WTC11 (cell line): ENCODE results near the gene ITGAE. TPM values are rescaled to one million over a fixed set of nuclear protein-coding genes. Genes with fewer than 3 reads are reported as not detected.

Experiments
- AFF4 ChIP-seq: sonication (generic); formaldehyde crosslinking; IDR thresholded peaks from 2 replicates; pipeline ENCODE4 v1.8.1; 2023; ENCODE audit warnings: mild to moderate bottlenecking, missing genetic modification reagents, borderline replicate concordance
- FOXK1 ChIP-seq: sonication (generic); formaldehyde crosslinking; IDR thresholded peaks from 2 replicates; pipeline ENCODE4 v1.8.0; 2022; ENCODE audit warnings: mild to moderate bottlenecking, moderate library complexity, missing genetic modification reagents
- GABPB1 ChIP-seq: sonication (generic); formaldehyde crosslinking; IDR thresholded peaks from 2 replicates; pipeline ENCODE4 v1.8.1; 2023; ENCODE audit warnings: mild to moderate bottlenecking, missing genetic modification reagents
- JAZF1 ChIP-seq: fragments of 250-450 bp; sonication (Bioruptor Pico); IDR thresholded peaks from 2 replicates; pipeline ENCODE4 v1.9.0; 2021; ENCODE audit warnings: moderate library complexity, mild to moderate bottlenecking, inconsistent platforms
- MAX ChIP-seq: sonication (generic); formaldehyde crosslinking; IDR thresholded peaks from 2 replicates; pipeline ENCODE4 v1.8.0; 2022; ENCODE audit warnings: mild to moderate bottlenecking, missing genetic modification reagents
- MXD4 ChIP-seq: fragments of 250-450 bp; sonication (Bioruptor Pico); IDR thresholded peaks from 2 replicates; pipeline ENCODE4 v1.8.0; 2021; ENCODE audit warnings: mild to moderate bottlenecking, moderate library complexity, borderline replicate concordance
- MYBL2 ChIP-seq: sonication (generic); formaldehyde crosslinking; IDR thresholded peaks from 2 replicates; pipeline ENCODE4 v1.8.1; 2023; ENCODE audit warnings: mild to moderate bottlenecking, moderate library complexity, missing genetic modification reagents
- NR3C1 ChIP-seq: sonication (generic); formaldehyde crosslinking; conservative IDR thresholded peaks from 2 replicates; pipeline ENCODE4 v1.8.1; 2023; ENCODE audit warnings: low read depth, mild to moderate bottlenecking, missing genetic modification reagents
- RORB ChIP-seq: fragments of 250-450 bp; sonication (Bioruptor Pico); IDR thresholded peaks from 2 replicates; pipeline ENCODE4 v1.9.0; 2021; ENCODE audit warnings: mild to moderate bottlenecking
- SOX15 ChIP-seq: fragments of 250-450 bp; sonication (Bioruptor Pico); IDR thresholded peaks from 2 replicates; pipeline ENCODE4 v1.9.0; 2021; ENCODE audit warnings: mild to moderate bottlenecking
- STAT6 ChIP-seq: sonication (generic); formaldehyde crosslinking; conservative IDR thresholded peaks from 2 replicates; pipeline ENCODE4 v1.8.1; 2023; ENCODE audit warnings: mild to moderate bottlenecking, low read depth, missing genetic modification reagents, moderate library complexity
- ZNF281 ChIP-seq: sonication (generic); formaldehyde crosslinking; IDR thresholded peaks from 2 replicates; pipeline ENCODE4 v1.8.0; 2023; ENCODE audit warnings: mild to moderate bottlenecking, missing genetic modification reagents
- ZNF317 ChIP-seq: sonication (generic); formaldehyde crosslinking; IDR thresholded peaks from 2 replicates; pipeline ENCODE4 v1.8.1; 2023; ENCODE audit warnings: low read depth, mild to moderate bottlenecking, moderate library complexity, missing genetic modification reagents, borderline replicate concordance
- ZNF425 ChIP-seq: fragments of 250-450 bp; sonication (Bioruptor Pico); conservative IDR thresholded peaks from 2 replicates; pipeline ENCODE4 v1.9.0; 2021; ENCODE audit warnings: mild to moderate bottlenecking
- total RNA-seq: library from RNA; stranded (reverse); gene quantifications from 3 replicates; pipeline ENCODE4 v1.2.3, GENCODE V29; 2021
- TF ChIP-seq, protein P1 (sequence below): sonication (generic); formaldehyde crosslinking; IDR thresholded peaks from 2 replicates; pipeline ENCODE4 v1.8.0; 2023; ENCODE audit warnings: missing genetic modification reagents
- TF ChIP-seq, protein P2 (sequence below): fragments of 250-450 bp; sonication (Bioruptor Pico); IDR thresholded peaks from 2 replicates; pipeline ENCODE4 v1.8.0; 2021; ENCODE audit warnings: mild to moderate bottlenecking
- TF ChIP-seq, protein P3 (sequence below): fragments of 250-450 bp; sonication (Bioruptor Pico); IDR thresholded peaks from 2 replicates; pipeline ENCODE4 v1.9.0; 2021; ENCODE audit warnings: moderate library complexity, mild to moderate bottlenecking, inconsistent platforms, borderline replicate concordance
- TF ChIP-seq, protein P4 (sequence below): sonication (generic); formaldehyde crosslinking; IDR thresholded peaks from 2 replicates; pipeline ENCODE4 v1.8.0; 2022; ENCODE audit warnings: mild to moderate bottlenecking, missing genetic modification reagents

Gene ITGAE
- total RNA-seq, 1 experiment from 2014 or later, result 19.5 TPM

GRCh38 chr17:3754458-3755334 is 46.3 kb downstream of the ITGAE start (continued):
- TF ChIP-seq ZNF425 (CRISPR knock-in tag) (no peak), MYBL2 (CRISPR knock-in tag) (peak; percentile 58; the same call in 1 of the 2 replicates), ZNF281 (CRISPR knock-in tag) (no peak), NR3C1 (no peak), ZNF317 (CRISPR knock-in tag) (no peak), SOX15 (CRISPR knock-in tag) (no peak), STAT6 (CRISPR knock-in tag) (no peak), GABPB1 (CRISPR knock-in tag) (no peak), RORB (CRISPR knock-in tag) (no peak), MXD4 (no peak), AFF4 (no peak), JAZF1 (no peak), FOXK1 (0 out of 2 replicates have a peak, but pooled peaks have one; percentile 24), MAX (CRISPR knock-in tag) (peak; percentile 83)
- TF ChIP-seq, protein P1, sequence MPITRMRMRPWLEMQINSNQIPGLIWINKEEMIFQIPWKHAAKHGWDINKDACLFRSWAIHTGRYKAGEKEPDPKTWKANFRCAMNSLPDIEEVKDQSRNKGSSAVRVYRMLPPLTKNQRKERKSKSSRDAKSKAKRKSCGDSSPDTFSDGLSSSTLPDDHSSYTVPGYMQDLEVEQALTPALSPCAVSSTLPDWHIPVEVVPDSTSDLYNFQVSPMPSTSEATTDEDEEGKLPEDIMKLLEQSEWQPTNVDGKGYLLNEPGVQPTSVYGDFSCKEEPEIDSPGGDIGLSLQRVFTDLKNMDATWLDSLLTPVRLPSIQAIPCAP (CRISPR knock-in tag), result no peak
- TF ChIP-seq, protein P2, sequence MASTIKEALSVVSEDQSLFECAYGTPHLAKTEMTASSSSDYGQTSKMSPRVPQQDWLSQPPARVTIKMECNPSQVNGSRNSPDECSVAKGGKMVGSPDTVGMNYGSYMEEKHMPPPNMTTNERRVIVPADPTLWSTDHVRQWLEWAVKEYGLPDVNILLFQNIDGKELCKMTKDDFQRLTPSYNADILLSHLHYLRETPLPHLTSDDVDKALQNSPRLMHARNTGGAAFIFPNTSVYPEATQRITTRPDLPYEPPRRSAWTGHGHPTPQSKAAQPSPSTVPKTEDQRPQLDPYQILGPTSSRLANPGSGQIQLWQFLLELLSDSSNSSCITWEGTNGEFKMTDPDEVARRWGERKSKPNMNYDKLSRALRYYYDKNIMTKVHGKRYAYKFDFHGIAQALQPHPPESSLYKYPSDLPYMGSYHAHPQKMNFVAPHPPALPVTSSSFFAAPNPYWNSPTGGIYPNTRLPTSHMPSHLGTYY, result no peak
- TF ChIP-seq, protein P3, sequence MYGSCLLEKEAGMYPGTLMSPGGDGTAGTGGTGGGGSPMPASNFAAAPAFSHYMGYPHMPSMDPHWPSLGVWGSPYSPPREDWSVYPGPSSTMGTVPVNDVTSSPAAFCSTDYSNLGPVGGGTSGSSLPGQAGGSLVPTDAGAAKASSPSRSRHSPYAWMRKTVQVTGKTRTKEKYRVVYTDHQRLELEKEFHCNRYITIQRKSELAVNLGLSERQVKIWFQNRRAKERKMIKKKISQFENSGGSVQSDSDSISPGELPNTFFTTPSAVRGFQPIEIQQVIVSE, result no peak
- TF ChIP-seq, protein P4, sequence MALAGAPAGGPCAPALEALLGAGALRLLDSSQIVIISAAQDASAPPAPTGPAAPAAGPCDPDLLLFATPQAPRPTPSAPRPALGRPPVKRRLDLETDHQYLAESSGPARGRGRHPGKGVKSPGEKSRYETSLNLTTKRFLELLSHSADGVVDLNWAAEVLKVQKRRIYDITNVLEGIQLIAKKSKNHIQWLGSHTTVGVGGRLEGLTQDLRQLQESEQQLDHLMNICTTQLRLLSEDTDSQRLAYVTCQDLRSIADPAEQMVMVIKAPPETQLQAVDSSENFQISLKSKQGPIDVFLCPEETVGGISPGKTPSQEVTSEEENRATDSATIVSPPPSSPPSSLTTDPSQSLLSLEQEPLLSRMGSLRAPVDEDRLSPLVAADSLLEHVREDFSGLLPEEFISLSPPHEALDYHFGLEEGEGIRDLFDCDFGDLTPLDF (CRISPR knock-in tag), result no peak
